Measurements from ENCODE around the gene PLEKHH3. TPM values are rescaled to one million over a fixed set of nuclear protein-coding genes. Genes with fewer than 3 reads are reported as not detected.
"Not testable (repeated sequence)": the region's sequence is repeated elsewhere in the genome, so short reads cannot be mapped to it uniquely, and the experiment has no call there.

Gene PLEKHH3
- total and polyA plus RNA-seq, 3 donors from 2014 or later: 42.8 to 67.3 (median 65.8) TPM

GRCh38 chr17:42669977-42670788, 6.6 kb downstream of the PLEKHH3 start:
- DNase-seq: peak; percentile 37
- peaks cover 79% of the 10 kb centered on the region for H3K4me1 ChIP-seq
- 61 to 70% methylated on average over 55 to 66 of the region's 87 CpGs for WGBS, 2 donors
- H3K27ac ChIP-seq: peak overlapping the region; percentile 41 to 44
- H3K9me3 ChIP-seq: no peaks in the 10 kb centered on the region
- intact Hi-C loops (cut with DNase I; ENCODE audit: low total_unique reads): loop anchor here (10.0 kb wide), 1 partner anchor 95 kb away; the partner anchor contains the start of gene PSMC3IP
- H3K27me3 ChIP-seq: no peaks in the 10 kb centered on the region
- H3K36me3 ChIP-seq (ENCODE audit: low read depth, missing control alignments): no peaks in the 10 kb centered on the region
- peak overlapping the region in 1 of 2 donors; percentile 39 for H3K4me3 ChIP-seq
- TF ChIP-seq CTCF (IDR thresholded peaks at IDR 0.05) (no peak), POLR2A (IDR thresholded peaks at IDR 0.05) (no peak)

GRCh38 chr17:42669705-42669976, 7.2 kb downstream of the PLEKHH3 start:
- Histone ChIP-seq H3K27me3 (no peaks in the 10 kb centered on the region), H3K36me3 (ENCODE audit: low read depth, missing control alignments) (no peaks in the 10 kb centered on the region), H3K27ac (peak overlapping the region in 1 of 2 donors; percentile 41), H3K9me3 (no peaks in the 10 kb centered on the region), H3K4me3 (no peak overlapping the region), H3K4me1 (peaks cover 74% of the 10 kb centered on the region)
- intact Hi-C loops (cut with DNase I; ENCODE audit: low total_unique reads): no loop called here
- WGBS, 2 donors: 50 to 73% methylated on average over 1 to 8 of the region's 12 CpGs
- DNase-seq: no peak
- TF ChIP-seq CTCF (IDR thresholded peaks at IDR 0.05) (no peak), POLR2A (IDR thresholded peaks at IDR 0.05) (no peak)

GRCh38 chr17:42667088-42667951, 9.5 kb downstream of the PLEKHH3 start:
- intact Hi-C loops (cut with DNase I; ENCODE audit: low total_unique reads): no loop called here
- 34 to 39% methylated on average over 7 of the region's 7 CpGs for WGBS, 2 donors
- DNase-seq: no peak

GRCh38 chr17:42666126-42666525, 10.7 kb downstream of the PLEKHH3 start:
- WGBS, 2 donors: 82 to 95% methylated on average over 6 to 12 of the region's 16 CpGs
- Histone ChIP-seq H3K4me1 (peaks cover 42% of the 10 kb centered on the region), H3K27ac (peak overlapping the region in 1 of 2 donors; percentile 74)
- intact Hi-C loops (cut with DNase I; ENCODE audit: low total_unique reads); DNase-seq; H3K36me3 ChIP-seq (ENCODE audit: low read depth, missing control alignments); H3K9me3 ChIP-seq; H3K4me3 ChIP-seq; H3K27me3 ChIP-seq: not testable (repeated sequence)

More at GRCh38 chr17:42667088-42667951, 9.5 kb downstream of the PLEKHH3 start:
- H3K27me3 ChIP-seq: no peaks in the 10 kb centered on the region
- H3K4me1 ChIP-seq: peaks cover 51% of the 10 kb centered on the region
- H3K27ac ChIP-seq: peak overlapping the region; percentile 47 to 74
- H3K4me3 ChIP-seq: no peak overlapping the region
- TF ChIP-seq POLR2A (IDR thresholded peaks at IDR 0.05): no peak
- no peak for TF ChIP-seq CTCF (IDR thresholded peaks at IDR 0.05)
- H3K36me3 ChIP-seq (ENCODE audit: low read depth, missing control alignments): no peaks in the 10 kb centered on the region
- no peaks in the 10 kb centered on the region for H3K9me3 ChIP-seq

GRCh38 chr17:42665581-42666001, 11.2 kb downstream of the PLEKHH3 start:
- peaks cover 41% of the 10 kb centered on the region for H3K4me1 ChIP-seq
- no peak overlapping the region for H3K27ac ChIP-seq
- no peaks in the 10 kb centered on the region for H3K36me3 ChIP-seq (ENCODE audit: low read depth, missing control alignments)
- intact Hi-C loops (cut with DNase I; ENCODE audit: low total_unique reads): no loop called here
- WGBS, 2 donors: 80 to 88% methylated on average over 14 of the region's 14 CpGs
- H3K27me3 ChIP-seq: no peaks in the 10 kb centered on the region
- H3K4me3 ChIP-seq: no peak overlapping the region
- no peaks in the 10 kb centered on the region for H3K9me3 ChIP-seq
- DNase-seq: no peak
- TF ChIP-seq CTCF (IDR thresholded peaks at IDR 0.05): no peak
- no peak for TF ChIP-seq POLR2A (IDR thresholded peaks at IDR 0.05)
